ENCODE results near the gene EML6.
"Not testable (repeated sequence)": the region's sequence is repeated elsewhere in the genome, so short reads cannot be mapped to it uniquely, and the experiment has no call there.

Gene EML6

DNA sequence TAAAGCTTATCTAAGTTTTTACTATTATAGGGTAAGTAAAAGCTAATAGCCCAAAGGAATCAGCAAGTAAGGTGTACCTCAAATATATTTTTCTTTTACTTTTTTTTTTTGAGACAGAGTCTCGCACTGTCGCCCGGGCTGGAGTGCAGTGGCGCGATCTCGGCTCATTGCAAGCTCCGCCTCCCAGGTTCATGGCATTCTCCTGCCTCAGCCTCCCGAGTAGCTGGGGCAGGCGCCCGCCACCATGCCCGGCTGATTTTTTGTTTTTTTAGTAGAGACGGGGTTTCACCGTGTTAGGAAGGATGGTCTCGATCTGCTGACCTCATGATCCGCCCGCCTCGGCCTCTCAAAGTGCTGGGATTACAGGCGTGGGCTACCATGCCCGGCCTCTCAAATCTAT, 267.2 kb downstream of the EML6 start:
- not testable (repeated sequence) for DNase-seq (ENCODE audit: low spot score); FAIRE-seq

- FAIRE-seq (no peak), DNase-seq (ENCODE audit: low spot score) (no peak)
Measured at GRCh38 chr2:54995553-54995952, 272.1 kb downstream of the EML6 start.

GRCh38 chr2:54997826-54998225, 274.4 kb downstream of the EML6 start:
- FAIRE-seq = no peak
- no peak for DNase-seq (ENCODE audit: low spot score)

- FAIRE-seq = no peak
- DNase-seq (ENCODE audit: low spot score) = peak; percentile 11
Measured at GRCh38 chr2:54999182-54999581, 275.7 kb downstream of the EML6 start.

DNA sequence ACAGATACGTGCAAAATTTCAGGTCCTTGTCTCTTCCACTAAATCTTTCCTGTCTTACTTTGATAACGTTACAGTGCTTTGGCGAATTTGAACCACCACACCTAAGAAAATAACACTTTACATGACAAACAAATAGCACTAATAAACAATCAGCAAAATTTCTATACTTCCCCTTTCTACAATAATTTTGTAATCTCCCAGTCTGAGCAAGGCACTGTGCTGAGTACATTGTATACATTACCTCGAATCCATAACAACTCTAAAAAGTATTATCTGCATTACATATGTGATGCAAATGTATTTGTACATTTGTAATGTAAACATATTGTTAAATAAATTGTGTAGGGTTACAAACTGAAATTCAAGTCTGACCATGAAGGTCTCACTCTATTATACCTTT, 276.9 kb downstream of the EML6 start:
- no peak for FAIRE-seq
- DNase-seq (ENCODE audit: low spot score) = no peak

DNA sequence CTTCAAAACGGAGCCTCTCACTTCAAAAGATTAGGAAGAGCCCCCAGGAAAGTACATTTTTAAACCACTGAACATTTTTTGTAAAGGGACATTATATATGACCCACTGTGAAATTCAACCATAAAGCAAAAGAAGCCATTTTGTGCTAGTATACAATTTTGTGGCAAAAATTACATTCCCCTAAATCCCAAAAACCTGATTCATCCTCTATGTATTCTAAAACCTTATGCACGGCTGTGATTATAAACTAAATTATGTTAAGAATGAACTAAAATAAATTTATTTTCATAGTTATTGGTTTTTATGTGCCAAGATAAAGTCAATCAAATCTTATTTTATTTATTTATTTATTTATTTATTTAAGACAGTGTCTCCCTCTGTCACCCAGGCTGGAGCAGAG, 278.3 kb downstream of the EML6 start:
- no peak for DNase-seq (ENCODE audit: low spot score)

GRCh38 chr2:55003706-55004639, 280.5 kb downstream of the EML6 start:
- DNase-seq (ENCODE audit: low spot score) (no peak), FAIRE-seq (no peak)

More for the DNA sequence above, 278.3 kb downstream of the EML6 start:
- no peak for FAIRE-seq

- no peak for FAIRE-seq
- DNase-seq (ENCODE audit: low spot score) = no peak
Measured at GRCh38 chr2:55006306-55006705, 282.8 kb downstream of the EML6 start.

GRCh38 chr2:55009277-55010060, 286.0 kb downstream of the EML6 start:
- DNase-seq (ENCODE audit: low spot score) (no peak), FAIRE-seq (no peak)

GRCh38 chr2:55010149-55010591, 286.7 kb downstream of the EML6 start:
- DNase-seq (ENCODE audit: low spot score) (no peak), FAIRE-seq (no peak)

GRCh38 chr2:55010915-55011314, 287.5 kb downstream of the EML6 start:
- no peak for FAIRE-seq
- DNase-seq (ENCODE audit: low spot score) = no peak

DNA sequence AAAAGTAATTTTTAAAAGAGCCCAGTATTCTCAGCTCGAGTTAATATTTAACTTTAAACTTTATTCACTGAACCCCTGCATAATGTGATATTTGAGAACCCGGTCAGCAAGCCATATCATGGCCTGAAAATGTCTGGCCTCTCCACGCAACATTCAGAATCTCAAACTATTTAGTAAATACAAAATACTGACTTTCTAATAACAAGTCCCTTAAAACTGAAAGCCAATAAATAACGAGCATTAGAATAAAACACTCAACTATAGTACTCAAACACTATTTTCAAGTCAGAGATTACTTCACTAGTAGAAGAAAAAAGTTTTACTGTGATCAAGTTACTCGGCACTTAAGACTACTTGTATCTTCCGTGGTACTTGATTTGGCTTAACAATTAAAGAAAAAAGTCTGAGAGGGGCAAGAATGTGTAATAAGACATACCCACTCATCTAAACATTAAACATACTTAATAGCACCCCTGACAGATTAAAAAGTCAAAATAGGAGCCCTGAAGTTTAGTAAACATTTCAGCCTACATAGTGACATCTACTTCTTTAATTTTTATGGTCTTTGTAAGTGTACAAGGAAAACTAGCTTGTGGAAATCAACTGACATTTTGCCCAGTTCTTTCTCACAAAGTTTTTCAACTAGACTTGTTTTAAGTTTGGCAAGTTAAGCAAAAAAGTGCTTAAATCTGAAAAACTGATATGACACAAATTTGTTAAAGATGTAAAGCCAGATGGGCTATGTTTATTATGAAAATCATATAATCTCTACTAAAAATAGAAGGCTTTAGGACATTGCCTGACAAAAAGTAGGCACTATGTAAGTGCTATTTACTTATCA, 288.6 kb downstream of the EML6 start:
- DNase-seq (ENCODE audit: low spot score) = no peak
- no peak for FAIRE-seq

- DNase-seq (ENCODE audit: low spot score) (no peak), FAIRE-seq (no peak)
Measured at GRCh38 chr2:55012672-55013484, 289.4 kb downstream of the EML6 start.

DNA sequence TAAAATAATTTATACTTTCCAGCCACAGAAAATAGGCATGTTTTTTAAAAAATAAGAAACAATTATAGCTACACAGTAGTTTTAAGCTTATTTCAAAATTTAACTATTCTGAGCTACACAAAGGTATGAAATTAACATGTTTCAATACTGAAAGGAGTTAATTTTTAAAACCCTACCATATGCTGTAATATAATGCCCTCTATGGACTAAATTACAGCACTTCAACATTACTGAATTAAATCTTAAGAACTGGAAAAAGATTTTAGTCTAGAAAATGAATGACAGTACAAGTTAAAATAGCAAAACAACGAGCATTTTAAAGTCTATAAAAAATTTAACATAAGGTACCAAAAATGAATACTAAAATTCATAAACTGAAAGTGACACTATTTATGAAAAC, 290.5 kb downstream of the EML6 start:
- FAIRE-seq = no peak
- no peak for DNase-seq (ENCODE audit: low spot score)

GRCh38 chr2:55014962-55015939, 291.8 kb downstream of the EML6 start:
- FAIRE-seq (peak; percentile 27), DNase-seq (ENCODE audit: low spot score) (peak; percentile 60)

DNA sequence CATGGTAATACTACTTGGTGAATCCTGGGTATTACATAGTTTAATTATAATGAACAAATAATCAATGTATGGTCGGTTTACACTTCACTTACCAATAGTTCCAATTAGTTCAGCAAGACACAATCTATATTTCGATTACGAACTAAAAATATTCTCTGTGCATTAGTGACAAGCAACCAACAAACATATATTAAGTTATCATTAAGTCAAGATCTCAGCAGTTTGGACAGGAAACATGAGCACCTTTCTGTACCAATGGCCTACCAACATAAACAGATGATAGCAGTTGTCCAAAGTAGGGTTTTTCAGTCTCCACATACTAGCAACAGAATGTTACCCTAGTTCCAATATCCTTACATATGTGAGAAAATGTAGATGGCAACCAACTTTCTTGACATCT, 294.0 kb downstream of the EML6 start:
- FAIRE-seq = no peak
- no peak for DNase-seq (ENCODE audit: low spot score)

- DNase-seq (ENCODE audit: low spot score) (no peak), FAIRE-seq (no peak)
Measured at GRCh38 chr2:55017880-55018279, 294.4 kb downstream of the EML6 start.

DNA sequence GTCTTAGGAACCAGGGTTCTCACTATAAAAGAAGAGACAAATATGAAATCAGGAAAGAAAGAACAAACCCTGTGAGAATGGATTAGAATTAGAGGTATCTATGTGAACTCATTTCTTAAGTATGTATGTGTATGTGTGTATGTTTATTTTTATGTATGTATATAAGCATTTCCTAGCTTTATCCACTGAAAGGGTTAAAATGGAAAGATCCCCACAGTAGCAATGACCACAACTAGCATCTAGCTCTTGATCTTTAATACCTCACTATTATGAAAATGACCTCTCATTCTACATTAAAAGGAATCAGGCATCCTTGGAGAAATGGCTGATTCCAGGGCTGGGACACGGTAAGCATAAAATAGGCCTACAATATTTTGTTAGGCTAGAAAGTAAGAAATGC, 295.2 kb downstream of the EML6 start:
- DNase-seq (ENCODE audit: low spot score) (no peak), FAIRE-seq (no peak)

DNA sequence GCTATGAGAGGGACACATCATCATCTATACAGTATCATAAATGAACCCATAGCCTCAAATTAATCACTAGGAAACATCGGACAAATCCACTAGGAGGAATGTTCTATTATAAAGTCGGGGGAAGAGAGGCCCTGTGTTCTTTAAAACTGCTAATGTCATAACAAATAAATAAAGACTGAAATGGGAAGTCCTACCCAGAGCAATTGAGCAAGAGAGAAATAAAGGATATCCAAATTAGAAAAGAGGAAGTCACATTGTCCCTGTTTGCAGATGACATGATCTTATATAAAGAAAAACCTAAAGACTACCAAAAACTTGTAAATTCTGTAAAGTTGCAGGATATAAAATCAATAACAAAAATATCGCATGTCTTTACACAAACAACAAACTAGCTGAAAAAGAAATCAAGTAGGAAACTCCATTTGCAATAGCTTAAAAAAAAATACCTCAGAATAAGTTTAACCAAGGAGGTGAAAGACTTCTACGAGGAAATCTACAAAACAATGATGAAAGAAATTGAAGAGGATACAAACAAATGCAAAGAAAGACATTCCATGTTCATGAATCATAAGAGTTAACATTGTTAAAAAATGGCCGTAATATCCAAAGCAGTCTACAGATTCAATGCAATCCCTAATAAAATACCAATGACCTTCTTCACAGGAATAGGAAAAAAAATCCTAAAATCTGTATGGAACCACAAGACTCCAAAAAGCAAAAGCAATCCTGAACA, 296.2 kb downstream of the EML6 start:
- DNase-seq (ENCODE audit: low spot score) = no peak
- FAIRE-seq = no peak

Measured in urothelium cell line (cell line).